HG03571 (cell line): ENCODE measurements around the gene BORCS6.

Experiments
- ATAC-seq: cut with Tn5 transposase; IDR thresholded peaks from one replicate; pipeline ENCODE4 v1.9.1; 2021; ENCODE audit not compliant: unreplicated experiment

BORCS6 gene

DNA sequence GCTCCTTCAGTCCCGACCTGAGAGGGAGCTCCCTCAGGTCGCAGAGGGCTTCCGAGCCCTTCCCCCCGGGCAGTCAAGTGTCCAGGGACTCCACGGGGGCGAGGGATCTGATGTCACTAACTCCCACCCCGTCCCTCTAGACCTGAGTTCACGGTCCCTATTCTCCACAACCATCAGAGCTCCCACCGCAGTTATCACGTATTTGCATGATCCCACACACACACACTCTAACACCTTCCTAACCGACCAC is 34.1 kb downstream of the BORCS6 start:
- ATAC-seq = no peak

DNA sequence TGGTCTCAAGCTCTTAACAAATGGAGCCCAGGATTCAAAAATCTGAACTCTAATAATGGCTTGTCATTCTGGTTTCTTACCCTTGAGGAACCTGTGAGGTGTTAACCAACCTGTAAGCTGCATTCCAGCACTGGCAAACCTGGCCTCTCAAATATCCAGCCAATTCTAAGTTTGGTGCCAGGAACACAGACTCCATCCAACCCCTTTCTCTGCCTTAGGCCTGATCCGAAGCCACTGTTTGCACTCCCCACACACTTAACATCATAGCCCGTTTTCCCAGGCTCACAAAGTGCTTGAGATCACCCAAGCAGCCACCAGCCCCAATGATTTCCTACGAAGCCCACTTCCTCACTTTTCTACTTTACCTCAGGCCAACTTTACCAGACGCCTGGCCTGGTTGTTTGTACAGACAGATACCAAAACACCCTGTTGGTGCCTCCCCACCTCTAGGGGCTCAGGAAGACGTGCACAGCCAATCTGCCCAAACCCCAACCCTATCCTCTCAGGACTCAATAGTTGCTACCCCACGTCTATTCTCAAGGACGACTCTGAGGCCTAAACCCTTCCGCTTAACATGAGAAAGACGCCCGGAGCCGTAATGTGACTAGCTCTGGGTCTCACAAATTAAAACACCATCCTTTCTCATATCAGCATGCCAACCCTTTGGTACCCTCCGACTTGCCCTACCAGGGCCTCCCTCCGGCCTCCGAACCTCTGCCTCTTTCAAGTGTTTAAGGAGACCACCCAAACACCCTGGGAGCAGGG is 34.6 kb downstream of the BORCS6 start:
- no peak for ATAC-seq

DNA sequence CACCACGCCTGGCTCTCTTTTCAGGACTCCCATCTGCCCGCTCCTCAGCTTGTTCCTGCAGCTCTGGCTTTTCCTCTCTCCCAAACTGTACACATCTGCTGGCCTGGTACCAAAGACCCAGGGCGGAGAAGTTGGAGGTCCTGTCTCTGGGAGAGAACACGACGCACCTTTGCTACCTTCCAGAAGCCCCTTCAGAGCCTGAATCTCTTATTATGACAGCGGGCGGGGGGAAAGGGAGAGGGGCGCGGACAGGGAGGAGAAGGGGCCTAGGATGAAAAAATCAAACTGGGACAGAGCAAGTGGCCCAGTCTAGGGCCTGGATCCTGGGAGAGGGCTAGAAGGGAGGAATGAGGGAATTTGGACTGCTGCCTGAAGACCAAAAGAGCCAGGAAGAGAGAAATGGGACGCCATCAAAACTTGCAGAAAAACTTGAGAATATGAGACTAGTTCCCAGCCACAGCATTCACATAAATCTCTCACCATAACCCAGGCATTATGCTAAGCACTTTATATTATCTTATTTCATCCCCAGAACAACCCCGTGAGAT is 35.3 kb downstream of the BORCS6 start:
- no peak for ATAC-seq

DNA sequence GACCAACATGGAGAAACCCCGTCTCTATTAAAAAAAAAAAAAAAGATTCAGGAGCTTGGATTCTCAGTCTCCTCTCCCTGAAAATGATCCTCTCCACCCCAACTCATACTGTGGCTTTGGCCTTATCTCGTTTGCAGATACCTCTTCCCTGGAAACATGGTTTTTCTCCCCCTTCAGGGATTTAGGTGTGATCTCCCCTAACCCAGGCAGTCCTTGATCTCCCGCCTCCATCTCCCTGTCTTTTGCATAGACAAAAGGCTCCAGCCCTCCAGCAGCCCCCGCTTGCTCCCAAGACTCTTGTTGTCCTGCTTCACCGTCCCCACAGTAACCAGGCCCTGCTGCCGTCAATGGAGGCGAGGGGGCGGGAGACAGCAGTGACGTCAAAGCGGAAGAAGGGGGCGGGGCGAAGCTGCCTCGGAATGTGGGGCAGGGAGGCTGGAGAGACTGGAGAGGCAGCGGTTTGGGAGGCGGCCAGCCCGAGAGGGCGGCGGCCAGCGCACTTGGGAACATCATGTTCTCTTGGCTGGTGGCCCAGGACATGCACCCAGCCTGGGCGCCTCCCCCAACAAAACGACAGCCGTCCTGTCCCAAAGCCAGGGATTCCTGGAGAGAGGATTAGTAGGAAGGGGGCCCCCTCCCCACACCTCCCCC is 35.9 kb downstream of the BORCS6 start:
- no peak for ATAC-seq

DNA sequence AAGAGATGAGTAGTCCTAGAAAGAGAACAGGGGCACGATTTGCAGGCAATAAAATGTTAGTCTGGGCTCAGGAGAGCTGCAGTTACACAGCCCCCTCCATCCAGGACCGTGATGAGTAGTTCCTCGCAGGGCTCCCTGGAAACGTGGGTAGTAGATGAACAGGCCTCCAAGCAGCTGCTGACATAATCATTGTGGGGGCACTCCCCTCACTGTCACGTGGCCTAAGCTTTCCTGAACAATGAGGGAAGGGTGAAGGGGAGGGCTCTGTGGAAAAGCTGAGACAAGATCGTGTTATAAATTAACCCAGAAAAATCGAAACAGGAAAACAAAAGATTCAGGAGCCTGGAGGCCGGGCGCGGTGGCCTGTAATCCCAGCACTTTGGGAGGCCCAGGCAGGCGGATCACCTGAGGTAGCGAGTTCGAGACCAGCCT is 36.4 kb downstream of the BORCS6 start:
- no peak for ATAC-seq

DNA sequence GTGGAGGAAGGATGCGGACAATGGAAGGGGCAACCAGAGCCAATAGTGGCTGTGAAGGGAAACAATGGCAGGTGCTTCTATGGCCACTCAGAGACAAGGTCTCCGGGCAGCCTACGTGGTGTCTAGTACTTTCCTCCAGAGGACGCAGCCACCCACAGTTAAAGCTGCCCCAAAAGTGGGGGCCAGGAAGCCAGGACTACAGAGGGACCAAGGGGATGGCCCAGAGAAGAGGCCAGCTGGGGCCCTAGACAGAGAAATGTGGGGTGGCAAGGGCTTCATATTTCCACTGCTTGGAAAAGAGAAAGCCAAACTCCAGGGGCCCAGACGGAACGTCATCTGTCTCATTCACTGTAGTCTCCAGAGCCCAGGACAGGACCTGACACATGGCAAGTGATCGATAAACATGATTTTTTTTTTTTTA is 36.9 kb downstream of the BORCS6 start:
- no peak for ATAC-seq

DNA sequence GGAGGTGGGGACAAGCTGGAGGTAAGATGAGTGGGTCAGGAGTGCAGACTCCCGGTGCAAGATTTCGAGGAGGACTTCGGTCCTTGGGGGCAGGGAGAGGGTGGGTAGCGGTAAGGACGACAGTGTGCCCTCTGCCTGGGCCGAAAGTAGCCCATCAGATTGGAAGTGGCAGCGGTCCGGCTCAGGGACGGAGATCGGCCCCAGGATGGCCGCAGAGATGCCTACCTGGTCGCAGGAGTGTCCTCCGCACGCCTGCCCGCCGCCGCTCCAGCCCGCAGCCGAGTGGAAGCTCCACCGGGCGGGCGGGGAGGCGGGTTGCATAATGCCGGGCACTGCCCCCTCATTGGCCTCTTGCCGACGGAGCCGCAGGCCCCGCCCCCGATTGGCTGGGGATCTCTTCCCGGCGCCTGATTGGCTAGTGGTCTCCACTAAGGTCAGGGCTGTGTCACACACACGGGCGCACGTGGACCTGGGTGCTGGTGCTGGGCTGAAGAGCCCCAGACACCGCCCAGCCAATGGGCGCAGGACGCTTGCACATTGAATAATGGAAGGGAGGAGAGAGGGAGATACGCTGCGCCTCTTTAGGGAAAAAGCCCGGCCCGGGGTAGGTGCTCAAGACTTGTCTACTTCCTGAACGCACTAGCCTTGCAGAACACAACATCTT is 37.7 kb downstream of the BORCS6 start, which contains the start of gene PER1:
Gene PER1 (minus strand): TSS at position 293 of the 664 bp plus-strand sequence. CDS start 1,698 bp downstream, outside the sequence.
- no peak for ATAC-seq

DNA sequence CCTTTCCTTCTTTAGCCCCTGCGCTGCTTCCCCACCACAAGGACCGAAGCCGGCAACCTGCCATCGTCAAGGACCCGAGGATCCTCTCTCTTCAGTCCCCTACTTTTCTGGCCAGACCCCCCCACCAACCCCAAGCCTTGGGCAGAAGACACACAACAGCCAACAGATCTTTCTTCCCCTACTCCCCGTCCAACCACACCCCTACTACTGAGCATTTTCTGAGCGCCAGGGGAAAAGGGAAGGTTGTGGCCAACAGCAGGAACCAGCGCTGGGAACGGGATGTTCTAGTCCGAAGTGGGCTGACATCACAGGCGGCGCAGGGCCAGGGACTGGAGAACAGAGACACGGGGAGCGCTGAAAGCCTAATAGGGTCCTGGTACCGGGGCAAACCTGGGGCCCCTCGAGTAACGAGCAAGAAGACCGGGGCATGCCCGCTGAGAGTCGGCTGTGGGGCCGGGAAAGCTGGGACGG is 38.3 kb downstream of the BORCS6 start:
- no peak for ATAC-seq

DNA sequence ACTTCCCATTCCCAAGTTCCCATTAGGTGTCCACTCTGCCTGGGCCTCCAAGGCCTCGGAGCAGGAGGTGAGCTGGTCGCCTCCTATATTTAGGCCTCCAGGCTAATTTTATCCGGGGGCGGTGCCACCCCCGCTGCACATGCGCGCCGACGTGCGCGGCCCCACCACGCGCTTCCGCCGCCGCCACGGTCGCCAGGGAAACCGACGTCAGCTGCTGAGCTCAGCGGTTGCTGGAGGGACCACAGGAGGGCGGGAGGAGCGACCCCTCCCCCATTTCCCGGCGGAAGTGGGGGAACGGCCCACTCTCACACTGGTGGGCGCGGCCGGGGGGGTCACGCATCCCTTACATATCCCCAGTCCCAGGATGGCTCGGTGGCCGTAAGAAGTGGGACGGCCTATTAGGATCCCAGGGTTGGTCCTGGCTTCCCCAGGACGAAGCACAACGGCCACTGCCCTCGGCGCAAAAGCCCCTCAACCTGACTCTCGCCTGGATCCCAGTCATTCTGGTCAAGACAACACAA is 38.8 kb downstream of the BORCS6 start:
- ATAC-seq = peak; percentile 34

DNA sequence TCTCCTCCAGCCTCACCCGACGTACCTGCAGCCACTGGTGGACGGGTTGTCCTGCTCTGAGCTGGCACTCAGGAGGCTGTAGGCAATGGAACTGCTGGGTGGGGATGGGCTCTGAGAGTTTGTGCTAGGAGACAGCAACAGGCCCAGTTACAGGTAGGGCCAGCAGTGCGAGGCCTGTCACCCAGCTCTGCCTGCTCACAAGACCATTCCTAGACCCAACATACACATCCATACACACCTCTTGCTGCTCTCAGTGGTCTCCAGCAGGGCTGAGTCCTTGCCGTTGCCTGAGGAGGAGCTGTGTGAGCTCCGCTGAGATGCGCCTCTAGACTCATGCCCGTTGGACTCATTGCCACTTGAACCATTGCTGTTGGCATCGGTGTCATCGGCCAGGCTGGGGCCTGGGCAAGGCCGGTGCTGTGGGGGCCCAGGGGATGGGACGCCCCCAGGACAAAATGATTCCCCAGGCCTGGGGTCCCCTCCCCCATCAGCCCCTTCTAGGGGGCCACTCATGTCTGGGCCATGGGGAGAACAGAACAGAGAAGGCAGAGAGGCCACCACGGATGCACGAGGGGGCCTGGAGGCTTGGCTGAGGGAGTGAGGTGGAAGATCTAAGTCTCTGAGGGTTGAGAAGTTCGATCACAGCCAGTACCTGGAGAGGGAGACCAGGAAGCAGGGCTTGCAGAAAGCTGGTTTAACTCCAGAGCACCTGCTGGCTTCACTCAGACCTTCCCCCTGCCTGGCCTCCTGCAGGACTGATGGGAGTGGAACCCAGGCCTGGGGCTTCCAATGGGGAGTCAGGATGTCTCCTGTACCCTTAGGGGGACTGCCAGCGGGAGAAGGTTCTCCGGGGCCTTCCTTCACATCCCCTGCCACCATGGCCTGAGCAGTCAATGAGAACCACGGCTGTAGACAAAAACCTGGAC is 39.5 kb downstream of the BORCS6 start:
- no peak for ATAC-seq

DNA sequence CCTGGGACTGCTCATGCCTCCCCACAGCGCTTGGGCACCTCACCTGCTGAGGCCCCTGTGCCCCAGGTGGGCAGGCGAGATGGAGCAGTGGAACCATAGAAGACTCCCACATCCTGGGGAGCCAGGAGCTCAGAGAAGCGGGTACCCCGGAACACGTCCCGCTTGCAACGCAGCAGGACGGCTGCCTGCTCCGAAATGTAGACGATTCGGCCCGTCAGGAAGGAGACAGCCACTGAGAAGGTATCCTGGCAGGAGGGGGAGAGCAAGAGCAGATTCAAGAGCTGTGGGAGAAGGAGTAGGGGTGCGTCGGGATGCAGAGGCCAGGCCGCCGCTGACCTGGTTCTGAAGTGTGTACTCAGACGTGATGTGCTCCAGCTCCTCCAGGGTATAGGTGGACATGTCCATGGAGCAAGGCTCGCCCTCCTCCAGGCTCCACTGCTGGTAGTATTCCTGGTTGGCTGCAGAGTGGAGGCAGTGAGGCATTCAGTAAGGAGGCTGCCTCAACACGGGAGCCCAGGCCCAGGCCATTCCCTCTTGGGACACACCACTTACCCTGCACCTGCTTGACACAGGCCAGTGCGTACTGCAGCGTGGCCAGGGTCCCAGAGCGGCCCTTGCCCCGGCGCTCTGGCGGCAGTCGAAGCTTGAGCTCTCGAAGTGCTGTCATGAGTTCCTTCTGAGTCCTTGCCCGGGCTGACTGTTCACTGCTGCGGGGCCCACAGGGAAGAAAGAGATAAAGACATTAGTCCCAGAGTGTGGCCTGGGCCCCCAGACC is 40.4 kb downstream of the BORCS6 start:
- ATAC-seq = no peak

DNA sequence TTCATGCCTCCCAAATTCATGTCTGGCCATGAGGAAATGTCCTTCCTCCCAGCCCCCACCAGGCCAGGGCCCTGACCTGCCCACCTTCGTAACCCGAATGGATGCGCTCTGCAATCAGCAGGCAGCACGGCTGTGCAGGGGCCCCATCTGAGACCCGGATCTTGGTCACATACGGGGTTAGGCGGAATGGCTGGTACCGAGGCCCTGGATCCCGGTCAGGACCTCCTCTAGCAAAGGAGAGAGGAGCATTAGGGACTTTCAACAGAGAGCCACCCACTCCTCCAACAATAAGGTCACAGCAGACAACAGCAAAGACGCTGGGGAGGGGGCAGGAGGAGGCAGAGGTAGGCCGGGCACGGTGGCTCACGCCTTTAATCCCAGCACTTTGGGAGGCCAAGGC is 41.4 kb downstream of the BORCS6 start:
- no peak for ATAC-seq

DNA sequence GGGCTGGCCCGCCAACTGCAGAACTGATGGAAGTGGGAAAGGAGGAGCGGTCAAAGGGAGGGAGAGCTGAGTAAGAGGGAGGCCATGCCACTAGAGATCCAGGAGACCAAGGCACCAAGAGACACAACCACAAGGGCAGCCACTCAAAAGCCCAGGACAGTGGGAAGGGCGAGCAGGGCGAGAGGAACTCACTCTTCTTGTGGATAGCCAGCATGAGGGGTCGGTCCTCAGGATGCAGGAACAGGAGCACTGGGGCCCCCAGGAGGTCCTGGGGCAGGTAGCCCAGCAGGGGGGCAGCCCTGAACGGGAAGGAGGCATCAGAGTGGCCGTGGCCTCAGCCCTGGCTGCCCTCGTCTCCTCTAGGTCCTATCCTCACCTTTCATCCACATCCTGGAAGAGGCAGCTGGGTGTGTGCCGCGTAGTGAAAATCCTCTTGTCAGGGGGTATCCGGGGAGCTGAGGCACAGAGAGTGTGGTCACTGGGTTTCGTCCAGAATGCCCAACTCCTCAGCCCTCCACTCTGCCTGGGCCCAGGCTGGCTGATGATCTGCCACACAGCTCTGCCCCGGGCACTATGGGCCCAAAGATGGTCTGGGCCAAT is 42.1 kb downstream of the BORCS6 start:
- ATAC-seq = no peak

DNA sequence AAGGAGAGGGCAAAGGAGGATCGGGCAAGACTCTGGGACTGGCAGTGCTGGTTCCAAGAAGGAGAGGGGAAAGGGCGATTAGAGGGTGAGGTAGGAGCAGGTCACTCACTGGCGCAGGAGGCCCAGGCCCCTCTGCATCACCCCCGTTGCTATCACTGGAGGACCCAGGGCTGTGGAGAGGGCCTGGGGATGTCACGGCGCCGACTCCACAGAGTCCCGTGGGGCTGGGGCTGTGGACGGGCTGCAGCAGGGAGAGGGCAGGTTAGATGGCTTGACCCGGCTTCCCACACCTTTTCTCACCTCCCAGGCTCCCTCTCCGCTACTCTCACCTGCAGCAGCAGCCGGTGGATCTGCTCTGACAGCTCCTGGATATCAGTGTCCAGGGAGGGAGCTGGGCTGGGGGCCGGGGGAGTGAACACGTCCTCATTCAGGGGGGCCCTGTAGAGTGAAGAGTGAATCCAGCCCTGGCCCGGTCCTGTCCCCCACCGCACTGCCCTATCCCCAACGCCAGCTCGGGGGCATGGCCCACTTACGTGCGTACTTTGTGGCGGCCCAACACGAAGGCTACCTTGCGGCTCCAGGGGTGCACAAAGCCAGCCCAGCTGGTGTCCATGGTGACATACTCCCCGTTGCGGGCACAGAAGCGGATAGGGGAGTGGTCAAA is 42.7 kb downstream of the BORCS6 start:
- ATAC-seq = no peak

DNA sequence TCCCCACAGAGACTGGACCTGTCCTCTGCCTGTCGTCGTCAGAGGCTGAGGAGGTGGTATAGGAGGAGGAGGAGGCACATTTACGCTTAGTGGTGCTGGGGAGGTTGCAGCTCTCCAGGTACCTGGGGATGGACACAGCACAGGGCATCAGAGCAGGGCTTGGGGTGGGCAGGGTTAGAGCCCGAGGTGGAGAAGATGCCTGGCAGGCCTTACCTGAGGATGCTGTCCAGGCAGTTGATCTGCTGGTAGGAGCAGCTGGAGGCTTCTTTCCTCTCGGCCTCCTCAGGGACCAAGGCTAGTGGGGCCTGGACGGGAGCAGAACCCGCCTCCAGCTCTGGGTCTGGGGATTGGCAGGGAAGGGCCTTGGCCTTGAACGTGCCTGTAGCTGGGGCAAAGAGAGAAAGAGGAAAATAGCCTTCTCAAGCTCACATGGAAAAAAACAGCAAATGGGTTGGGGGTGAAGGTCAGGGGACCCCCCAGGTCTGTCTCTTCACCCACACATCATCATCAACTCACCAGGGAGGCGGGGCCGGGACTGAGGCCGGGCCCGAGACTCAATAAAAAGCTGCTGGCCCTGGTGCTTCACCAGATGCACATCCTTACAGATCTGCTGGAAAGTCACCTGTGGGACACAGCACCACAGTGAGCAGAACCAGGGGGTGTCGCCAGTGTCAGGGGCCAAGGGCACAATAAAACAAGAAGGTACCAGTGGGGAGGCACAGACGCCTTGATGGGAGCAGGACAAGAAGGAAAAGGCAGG is 43.4 kb downstream of the BORCS6 start:
- no peak for ATAC-seq

DNA sequence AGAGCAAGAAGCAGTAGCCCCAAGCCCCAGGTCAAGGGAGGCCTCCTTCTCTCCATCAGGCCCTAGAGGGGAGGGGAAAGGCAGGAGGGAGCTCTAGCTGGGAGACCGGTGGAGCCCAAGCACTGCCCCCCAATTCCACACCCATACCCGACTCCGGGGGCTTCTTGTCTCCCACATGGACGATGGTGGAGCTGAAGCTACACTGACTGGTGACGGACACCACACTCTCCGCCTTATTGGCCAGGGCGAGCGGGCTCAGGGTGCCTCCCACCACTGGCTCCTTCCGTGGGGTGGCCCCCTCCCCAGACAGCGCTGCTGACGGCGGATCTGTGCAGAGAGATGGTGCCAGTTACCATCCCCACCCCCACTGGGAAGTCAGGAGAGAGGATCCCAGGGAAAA is 44.2 kb downstream of the BORCS6 start:
- ATAC-seq = no peak

DNA sequence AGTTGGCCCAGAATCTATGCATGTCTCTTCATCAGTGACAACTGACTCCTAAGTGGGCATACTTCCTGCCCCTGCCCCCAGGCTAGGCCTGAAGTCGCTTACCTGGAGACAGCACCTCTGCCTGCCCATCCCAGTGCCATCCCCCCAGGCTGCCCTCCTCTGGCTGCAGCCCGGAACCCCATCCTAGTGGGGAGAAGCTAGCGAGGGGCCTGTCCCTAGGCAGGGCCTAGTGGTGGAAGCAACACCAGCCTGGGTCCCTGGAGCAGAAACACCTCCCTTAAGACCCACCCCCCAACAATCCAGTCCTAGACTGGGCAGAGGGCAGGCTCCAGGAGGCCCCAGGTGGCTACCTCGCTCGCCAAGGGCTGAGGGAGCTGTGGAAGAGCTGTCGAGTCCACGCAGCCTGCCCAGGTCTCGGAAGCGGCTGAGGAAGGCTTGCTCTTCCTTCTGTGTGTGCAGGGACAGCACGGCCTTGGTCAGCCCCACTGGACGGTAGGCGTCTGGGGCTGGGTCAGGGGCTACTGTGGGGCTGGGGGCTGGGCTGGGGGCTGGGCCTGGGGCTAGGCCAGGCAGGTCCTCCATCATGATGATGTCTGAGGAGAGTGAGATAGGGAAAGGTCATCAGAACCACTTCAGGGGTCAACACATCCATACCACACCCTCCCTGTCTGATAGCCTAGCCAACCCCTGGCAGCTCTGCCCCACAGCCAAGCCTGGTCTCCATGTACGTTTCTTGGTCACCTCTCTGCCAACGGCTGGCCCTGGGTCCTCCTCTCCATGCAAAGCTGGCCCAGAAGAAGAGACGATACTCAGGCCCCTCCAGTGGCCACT is 45.4 kb downstream of the BORCS6 start:
- no peak for ATAC-seq
